Measurements from ENCODE around the gene GLS.

- TF ChIP-seq POLR2A (IDR thresholded peaks at IDR 0.05; ENCODE audit: low read depth, low read length) (no peak), POLR2AphosphoS5 (IDR thresholded peaks at IDR 0.05; ENCODE audit: low read depth, low read length) (no peak)
These were observed 58.2 kb downstream of the GLS start for GRCh38 chr2:190938771-190939335.
